GM21723 (cell line): ENCODE results near the gene KDM8.
A peak's percentile ranks its signal among the peaks of the same experiment; 100 is the strongest.

ENCODE experiments used
- ATAC-seq: cut with Tn5 transposase; IDR thresholded peaks from one replicate; pipeline ENCODE4 v1.9.1; 2021; ENCODE audit warnings: mild to moderate bottlenecking, moderate library complexity; ENCODE audit not compliant: unreplicated experiment

The KDM8 gene

GRCh38 chr16:27267037-27267677 is 63.8 kb downstream of the KDM8 start:
- ATAC-seq, result no peak

GRCh38 chr16:27268376-27269299 is 65.3 kb downstream of the KDM8 start, which contains the start of gene NSMCE1:
NSMCE1 (minus strand) TSS chr16:27268772; CDS start chr16:27257570, 11,202 bp downstream.
- ATAC-seq, result peak; percentile 91

- ATAC-seq, result no peak
Measured at GRCh38 chr16:27269300-27270150, 66.2 kb downstream of the KDM8 start.

- no peak for ATAC-seq
Measured at GRCh38 chr16:27270349-27270748, 67.0 kb downstream of the KDM8 start.
